Measurements from ENCODE around the gene SLC25A5.
"Not testable (repeated sequence)": the region's sequence is repeated elsewhere in the genome, so short reads cannot be mapped to it uniquely, and the experiment has no call there.

Gene SLC25A5

DNA sequence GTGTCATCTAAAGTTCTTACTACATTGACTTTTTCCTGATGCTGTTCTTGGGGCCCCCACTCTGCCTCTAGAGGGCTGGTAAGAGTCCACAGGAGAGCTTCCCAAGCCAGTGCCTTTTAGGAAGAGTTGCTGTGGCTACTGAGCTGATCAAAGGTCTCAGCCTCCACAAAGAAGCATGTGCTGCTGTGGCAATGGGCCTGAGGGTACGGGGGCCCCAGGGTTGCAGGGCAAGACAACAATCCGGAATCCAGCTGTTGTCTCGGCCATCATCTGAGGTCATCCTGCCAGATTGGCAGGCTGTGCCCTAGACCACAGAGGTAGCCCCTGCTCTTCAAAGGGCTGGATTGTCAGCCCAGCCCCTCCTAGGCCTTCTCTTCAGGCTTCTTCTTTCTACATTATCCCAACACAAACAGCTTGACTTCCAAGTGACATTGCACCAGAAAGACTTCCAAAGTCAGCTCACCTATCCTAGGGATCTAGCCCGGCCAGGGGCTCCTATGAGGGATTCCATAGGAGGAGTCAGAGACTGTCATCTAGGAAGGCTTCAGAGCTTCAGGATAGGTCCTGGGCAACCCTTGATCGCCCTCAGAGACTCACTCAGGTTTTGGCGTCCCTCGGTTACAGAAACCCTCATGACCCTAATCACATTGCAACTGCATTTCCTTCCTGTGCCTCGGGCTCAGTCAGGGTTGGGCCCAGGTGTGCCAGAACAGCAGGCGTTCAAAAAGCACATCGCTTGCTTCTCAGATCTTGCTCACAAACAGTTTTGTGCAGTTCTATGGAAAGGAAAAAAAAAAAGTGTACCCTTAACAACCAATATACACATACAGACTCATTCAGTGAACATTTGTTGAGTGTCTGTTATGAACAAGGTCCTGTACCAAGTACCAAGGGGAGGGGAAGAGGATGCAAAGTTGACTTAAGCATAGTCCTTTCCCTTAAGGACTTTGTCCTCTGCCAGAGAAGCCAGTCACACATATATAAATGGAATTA lies 27.8 kb downstream of the SLC25A5 start:
- H3K4me3 ChIP-seq (replicated peaks; ENCODE audit: low read depth, low read length), result no peak overlapping the region
- no peak for DNase-seq (ENCODE audit: low read depth)
- TF ChIP-seq, protein P1, sequence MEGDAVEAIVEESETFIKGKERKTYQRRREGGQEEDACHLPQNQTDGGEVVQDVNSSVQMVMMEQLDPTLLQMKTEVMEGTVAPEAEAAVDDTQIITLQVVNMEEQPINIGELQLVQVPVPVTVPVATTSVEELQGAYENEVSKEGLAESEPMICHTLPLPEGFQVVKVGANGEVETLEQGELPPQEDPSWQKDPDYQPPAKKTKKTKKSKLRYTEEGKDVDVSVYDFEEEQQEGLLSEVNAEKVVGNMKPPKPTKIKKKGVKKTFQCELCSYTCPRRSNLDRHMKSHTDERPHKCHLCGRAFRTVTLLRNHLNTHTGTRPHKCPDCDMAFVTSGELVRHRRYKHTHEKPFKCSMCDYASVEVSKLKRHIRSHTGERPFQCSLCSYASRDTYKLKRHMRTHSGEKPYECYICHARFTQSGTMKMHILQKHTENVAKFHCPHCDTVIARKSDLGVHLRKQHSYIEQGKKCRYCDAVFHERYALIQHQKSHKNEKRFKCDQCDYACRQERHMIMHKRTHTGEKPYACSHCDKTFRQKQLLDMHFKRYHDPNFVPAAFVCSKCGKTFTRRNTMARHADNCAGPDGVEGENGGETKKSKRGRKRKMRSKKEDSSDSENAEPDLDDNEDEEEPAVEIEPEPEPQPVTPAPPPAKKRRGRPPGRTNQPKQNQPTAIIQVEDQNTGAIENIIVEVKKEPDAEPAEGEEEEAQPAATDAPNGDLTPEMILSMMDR (IDR thresholded peaks at IDR 0.05; ENCODE audit: low read length, missing control alignments), result no peak

DNA sequence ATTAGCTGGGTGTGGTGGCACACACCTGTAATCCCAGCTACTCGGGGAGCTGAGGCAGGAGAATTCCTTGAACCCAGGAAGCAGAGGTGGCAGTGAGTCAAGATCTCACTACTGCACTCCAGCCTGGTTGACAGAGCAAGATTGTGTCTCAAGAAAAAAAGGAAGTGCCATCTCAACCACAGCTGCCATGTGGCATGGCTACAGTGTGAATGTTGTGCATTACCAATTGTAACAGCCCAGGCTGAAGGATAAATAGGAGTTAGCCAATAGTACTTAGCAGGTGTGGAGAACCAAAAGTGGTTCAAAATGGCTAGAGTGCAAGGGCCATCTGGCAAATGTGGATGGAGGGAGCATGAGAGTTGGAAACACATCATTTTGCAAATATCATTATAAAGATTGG lies 28.9 kb downstream of the SLC25A5 start:
- TF ChIP-seq, protein P1 (IDR thresholded peaks at IDR 0.05; ENCODE audit: low read length, missing control alignments), result no peak
- H3K4me3 ChIP-seq (replicated peaks; ENCODE audit: low read depth, low read length), result no peak overlapping the region
- no peak for DNase-seq (ENCODE audit: low read depth)

DNA sequence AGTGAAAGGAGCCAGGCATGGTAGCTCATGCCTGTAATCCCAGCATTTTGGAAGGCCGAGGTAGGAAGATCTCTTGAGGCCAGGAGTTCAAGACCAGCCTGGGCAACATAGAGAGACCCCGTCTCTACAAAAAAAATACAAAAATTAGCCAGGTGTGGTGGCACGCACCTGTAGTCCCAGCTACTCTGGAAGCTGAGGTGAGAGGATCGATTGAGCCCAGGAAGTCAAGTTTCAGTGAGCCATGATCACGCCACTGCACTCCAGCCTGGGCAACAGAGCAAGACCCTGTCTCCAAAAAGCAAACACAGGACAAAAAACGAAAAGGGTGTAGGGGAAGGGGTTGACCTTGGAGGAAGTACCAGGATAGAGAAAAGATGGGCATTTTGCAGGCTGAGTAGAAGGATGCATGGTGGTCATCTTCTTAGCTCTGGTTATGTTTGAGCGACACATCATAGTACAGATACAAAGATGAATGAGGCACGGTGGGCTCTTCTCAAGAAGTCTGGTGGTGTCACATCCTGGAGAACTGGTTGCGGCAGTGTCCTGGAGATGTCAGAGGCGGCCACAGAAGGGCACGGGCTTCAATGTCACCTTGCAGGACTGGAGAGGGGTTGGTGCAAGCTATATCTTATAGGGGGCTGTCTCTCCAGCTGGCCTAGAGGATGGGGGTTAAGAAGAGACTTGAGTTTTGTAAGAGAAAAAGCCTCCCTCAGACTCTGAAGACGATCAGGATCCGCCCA lies 32.0 kb downstream of the SLC25A5 start:
- TF ChIP-seq, protein P1 (IDR thresholded peaks at IDR 0.05; ENCODE audit: low read length, missing control alignments), result no peak
- DNase-seq (ENCODE audit: low read depth), result no peak
- H3K4me3 ChIP-seq (replicated peaks; ENCODE audit: low read depth, low read length), result no peak overlapping the region

DNA sequence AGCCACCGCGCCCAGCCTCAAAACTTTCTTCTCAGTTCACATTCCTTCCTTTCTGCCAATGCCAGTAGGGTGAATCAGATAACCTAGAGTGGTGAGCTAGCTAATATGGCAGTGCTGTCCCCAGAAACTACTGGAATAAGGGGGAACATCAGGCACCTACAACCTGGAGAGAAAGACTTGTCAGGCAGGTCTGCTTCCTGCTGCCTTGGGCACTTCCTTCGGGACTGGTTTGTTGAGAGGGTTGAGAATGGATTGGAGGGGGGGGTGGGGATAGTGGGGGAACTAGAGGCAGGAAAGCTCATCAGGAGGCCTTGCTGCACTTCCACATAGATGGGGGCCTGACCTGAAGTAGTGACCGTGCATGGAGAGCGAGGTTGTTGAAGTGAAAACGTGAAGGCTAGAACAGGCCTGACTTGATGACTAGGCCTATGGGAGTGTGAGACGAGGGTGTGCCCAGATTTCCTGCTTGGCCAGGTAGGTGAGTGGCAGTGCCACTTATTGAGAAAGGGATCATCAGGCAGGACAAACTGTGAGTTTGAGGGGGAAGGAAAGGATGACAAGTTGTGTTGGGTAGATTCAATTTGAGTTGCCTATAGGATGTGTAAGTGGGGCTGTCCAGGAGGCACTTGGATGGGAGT lies 33.4 kb downstream of the SLC25A5 start:
- DNase-seq (ENCODE audit: low read depth), result no peak
- no peak overlapping the region for H3K4me3 ChIP-seq (replicated peaks; ENCODE audit: low read depth, low read length)
- TF ChIP-seq, protein P1 (IDR thresholded peaks at IDR 0.05; ENCODE audit: low read length, missing control alignments), result no peak

DNA sequence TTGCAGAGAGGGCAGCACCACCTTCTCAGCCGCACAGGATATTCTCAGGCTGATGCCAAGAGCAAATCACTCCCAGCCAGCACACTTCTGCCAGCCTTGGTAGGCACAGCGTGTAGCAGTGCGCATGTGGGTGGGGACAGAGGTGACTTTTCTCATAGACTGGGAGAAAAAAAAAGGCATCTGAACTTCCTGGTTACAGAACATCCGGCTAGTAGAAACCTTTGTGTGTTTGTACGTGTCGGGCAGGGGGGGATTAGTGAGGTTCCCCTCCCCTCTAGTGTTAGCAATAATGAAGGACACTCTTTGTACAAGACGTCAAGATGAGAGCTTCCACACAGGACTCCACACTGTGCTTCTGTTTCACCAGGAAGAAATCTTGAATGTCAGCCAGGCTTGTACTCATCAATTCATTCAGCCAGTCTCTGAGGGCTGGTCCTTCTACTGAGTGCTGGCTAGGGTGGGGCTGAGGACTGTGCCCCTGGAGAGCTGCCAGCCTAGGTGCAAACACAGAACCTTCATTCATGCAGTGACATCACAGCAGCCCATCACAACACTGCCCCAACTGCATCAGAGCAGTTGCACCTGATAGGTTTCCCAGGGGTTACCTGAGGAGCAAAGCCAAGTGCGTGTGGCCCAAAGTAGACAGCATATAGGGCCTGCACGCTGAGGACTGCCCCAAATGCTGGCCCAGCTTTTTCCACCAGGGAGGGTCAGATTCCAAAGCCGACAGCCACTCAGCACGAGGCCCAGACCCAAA lies 34.7 kb downstream of the SLC25A5 start:
- peak; percentile 31 for DNase-seq (ENCODE audit: low read depth)
- H3K4me3 ChIP-seq (replicated peaks; ENCODE audit: low read depth, low read length), result no peak overlapping the region
- TF ChIP-seq, protein P1 (IDR thresholded peaks at IDR 0.05; ENCODE audit: low read length, missing control alignments), result no peak

DNA sequence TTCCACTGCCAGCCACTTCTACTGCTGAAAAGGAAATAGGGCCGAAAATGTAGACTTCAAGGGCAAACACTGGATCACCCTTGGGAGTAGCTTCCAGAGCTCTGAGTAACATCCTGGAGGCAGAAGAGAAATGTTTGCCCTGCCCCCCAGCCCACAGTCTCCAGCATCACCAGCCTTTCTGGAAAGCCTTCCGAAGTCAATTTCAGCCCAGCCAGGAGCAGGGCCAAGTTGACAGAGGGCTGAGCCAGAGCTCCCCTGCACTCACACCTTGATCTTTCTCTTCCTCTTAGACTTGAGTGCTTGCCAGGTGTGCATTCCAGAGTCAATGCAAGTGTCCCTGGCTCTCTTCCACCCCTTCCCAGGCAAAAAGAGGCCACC lies 35.2 kb downstream of the SLC25A5 start:
- TF ChIP-seq, protein P1 (IDR thresholded peaks at IDR 0.05; ENCODE audit: low read length, missing control alignments), result no peak
- DNase-seq (ENCODE audit: low read depth), result peak; percentile 87
- H3K4me3 ChIP-seq (replicated peaks; ENCODE audit: low read depth, low read length), result no peak overlapping the region

DNA sequence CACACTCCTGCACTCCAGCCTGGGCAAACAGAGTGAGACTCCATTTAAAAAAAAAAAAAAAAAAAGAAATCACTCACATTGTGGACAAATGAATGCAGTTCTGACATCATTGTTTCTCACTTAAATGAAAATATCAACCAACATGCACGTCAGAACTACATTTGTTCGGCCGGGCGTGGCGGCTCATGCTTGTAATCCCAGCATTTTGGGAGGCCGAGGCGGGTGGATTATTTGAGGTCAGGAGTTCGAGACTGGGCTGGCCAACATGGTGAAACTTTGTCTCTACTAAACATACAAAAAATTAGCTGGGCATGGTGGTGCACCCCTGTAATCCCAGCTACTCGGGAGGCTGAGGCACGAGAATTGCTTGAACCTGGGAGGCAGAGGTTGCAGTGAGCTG lies 36.9 kb downstream of the SLC25A5 start:
- not testable (repeated sequence) for DNase-seq (ENCODE audit: low read depth); H3K4me3 ChIP-seq (replicated peaks; ENCODE audit: low read depth, low read length)
